GM21528 (cell line): ENCODE data around the gene APBA2.

Experiments used
- ATAC-seq: cut with Tn5 transposase; IDR thresholded peaks from one replicate; pipeline ENCODE4 v1.9.1; 2021; ENCODE audit warnings: mild to moderate bottlenecking, moderate library complexity; ENCODE audit not compliant: unreplicated experiment, low FRiP score

APBA2 gene

GRCh38 chr15:28979208-28979841, 93.6 kb downstream of the APBA2 start:
- ATAC-seq = no peak

- no peak for ATAC-seq
Observed at GRCh38 chr15:28980709-28981350, 95.1 kb downstream of the APBA2 start.

- no peak for ATAC-seq
Observed at GRCh38 chr15:28981351-28981720, 95.6 kb downstream of the APBA2 start.

- no peak for ATAC-seq
Observed at GRCh38 chr15:28981921-28982320, 96.1 kb downstream of the APBA2 start.

GRCh38 chr15:28982886-28983285, 97.1 kb downstream of the APBA2 start:
- no peak for ATAC-seq

- ATAC-seq = no peak
Observed at GRCh38 chr15:28983432-28984311, 97.9 kb downstream of the APBA2 start.

- ATAC-seq = no peak
Observed at GRCh38 chr15:28984421-28985315, 98.9 kb downstream of the APBA2 start.

- ATAC-seq = no peak
Observed at GRCh38 chr15:28985316-28985645, 99.5 kb downstream of the APBA2 start.

- ATAC-seq = no peak
Observed at GRCh38 chr15:28985691-28986090, 99.9 kb downstream of the APBA2 start.

GRCh38 chr15:28986108-28986507, 100.3 kb downstream of the APBA2 start:
- ATAC-seq = no peak

GRCh38 chr15:28986726-28987125, 101.0 kb downstream of the APBA2 start:
- no peak for ATAC-seq

- ATAC-seq = no peak
Observed at GRCh38 chr15:28987337-28987736, 101.6 kb downstream of the APBA2 start.

GRCh38 chr15:28989239-28989830, 103.6 kb downstream of the APBA2 start:
- no peak for ATAC-seq

GRCh38 chr15:28989896-28990295, 104.1 kb downstream of the APBA2 start:
- no peak for ATAC-seq

GRCh38 chr15:28990390-28990789, 104.6 kb downstream of the APBA2 start:
- no peak for ATAC-seq

GRCh38 chr15:28991236-28992171, 105.7 kb downstream of the APBA2 start:
- no peak for ATAC-seq

- ATAC-seq = no peak
Observed at GRCh38 chr15:28992336-28992864, 106.6 kb downstream of the APBA2 start.

- no peak for ATAC-seq
Observed at GRCh38 chr15:28993051-28993719, 107.4 kb downstream of the APBA2 start.

GRCh38 chr15:28993720-28994053, 107.9 kb downstream of the APBA2 start:
- no peak for ATAC-seq
